HepG2 (cell line): ENCODE results near the gene EIF5B. TPM values are rescaled to one million over a fixed set of nuclear protein-coding genes. Genes with fewer than 3 reads are reported as not detected.
A peak's percentile ranks its signal among the peaks of the same experiment; 100 is the strongest.

Experiments used
- ATM ChIP-seq: fragments of 450-650 bp; IDR thresholded peaks from 2 replicates; pipeline ENCODE4 v1.7.1; 2017; ENCODE audit warnings: mild to moderate bottlenecking, borderline replicate concordance
- CREM ChIP-seq, 2 experiments: sonication (generic) in 1 of 2; formaldehyde crosslinking in 1 of 2; IDR thresholded peaks; 2 replicates each; pipeline versions ENCODE4 v1.4.0 to v1.6.1; 2016 to 2020; ENCODE audit warnings: antibody characterized with exemption in 1 of 2, mild to moderate bottlenecking in 1 of 2, missing genetic modification reagents in 1 of 2
- DR1 ChIP-seq: sonication (generic); formaldehyde crosslinking; IDR thresholded peaks from 2 replicates; pipeline ENCODE4 v1.8.0; 2021; ENCODE audit warnings: mild to moderate bottlenecking, missing genetic modification reagents, inconsistent platforms
- GABPA ChIP-seq, 2 experiments: IDR thresholded peaks; 2 replicates each; pipeline ENCODE4 v1.6.1; 2011 to 2016; ENCODE audit warnings: low read depth in 2 of 2, low read length in 1 of 2, missing biosample characterization in 1 of 2, missing genetic modification characterization in 1 of 2
- HDAC2 ChIP-seq: sonication (generic); formaldehyde crosslinking; IDR thresholded peaks from 2 replicates; pipeline ENCODE4 v1.4.0; 2020; ENCODE audit warnings: missing genetic modification reagents
- HDAC6 ChIP-seq: fragments of 200-600 bp; sonication (generic); IDR thresholded peaks from 2 replicates; pipeline ENCODE4 v1.7.0; 2017; ENCODE audit warnings: mild to moderate bottlenecking, antibody characterized with exemption, low read length, low read depth
- IRX3 ChIP-seq: sonication (generic); formaldehyde crosslinking; IDR thresholded peaks from 2 replicates; pipeline ENCODE4 v1.8.1; 2023; ENCODE audit warnings: mild to moderate bottlenecking, low read depth, missing genetic modification reagents, borderline replicate concordance
- KDM2A ChIP-seq: sonication (generic); formaldehyde crosslinking; IDR thresholded peaks from 2 replicates; pipeline ENCODE4 v1.4.0; 2020; ENCODE audit warnings: low read depth, missing genetic modification reagents, borderline replicate concordance
- NCOA2 ChIP-seq: sonication (generic); formaldehyde crosslinking; IDR thresholded peaks from 2 replicates; pipeline ENCODE4 v1.8.0; 2022; ENCODE audit warnings: inconsistent platforms
- NFIC ChIP-seq: IDR thresholded peaks from 2 replicates; pipeline ENCODE4 v1.6.1; 2012; ENCODE audit warnings: mild to moderate bottlenecking, low read length, inconsistent platforms
- RXRB ChIP-seq: IDR thresholded peaks from 2 replicates; pipeline ENCODE4 v1.6.1; 2016; ENCODE audit warnings: borderline replicate concordance, missing genetic modification reagents, missing compliant biosample characterization
- SMC3 ChIP-seq: IDR thresholded peaks from 2 replicates; pipeline ENCODE4 v1.6.1; 2011; ENCODE audit warnings: low read length, improper control_type of control experiment
- SOX6 ChIP-seq, 2 experiments: fragments of 450-650 bp in 1 of 2; sonication (generic) in 1 of 2; formaldehyde crosslinking in 1 of 2; IDR thresholded peaks; 2 replicates each; pipeline versions ENCODE4 v1.4.0 to v1.6.1; 2017 to 2020; ENCODE audit warnings: antibody characterized with exemption in 1 of 2, mild to moderate bottlenecking in 1 of 2, missing genetic modification reagents in 1 of 2
- SP2 ChIP-seq: sonication (generic); formaldehyde crosslinking; IDR thresholded peaks from 2 replicates; pipeline ENCODE4 v1.5.1; 2020; ENCODE audit warnings: mild to moderate bottlenecking, missing genetic modification reagents
- TEAD3 ChIP-seq: optimal IDR thresholded peaks from 2 replicates; pipeline ENCODE3; 2016; ENCODE audit warnings: borderline replicate concordance
- ZBTB21 ChIP-seq: sonication (generic); formaldehyde crosslinking; IDR thresholded peaks from 2 replicates; pipeline ENCODE4 v1.4.0; 2020; ENCODE audit warnings: missing genetic modification reagents
- ZBTB38 ChIP-seq: sonication (generic); formaldehyde crosslinking; IDR thresholded peaks from 2 replicates; pipeline ENCODE4 v1.5.1; 2020; ENCODE audit warnings: mild to moderate bottlenecking, missing genetic modification reagents
- ZFAT ChIP-seq: sonication (generic); formaldehyde crosslinking; conservative IDR thresholded peaks from 2 replicates; pipeline ENCODE4 v1.8.1; 2023; ENCODE audit warnings: missing genetic modification reagents, inconsistent platforms
- ZNF138 ChIP-seq: sonication (generic); formaldehyde crosslinking; IDR thresholded peaks from 2 replicates; pipeline ENCODE4 v1.5.0; 2020; ENCODE audit warnings: mild to moderate bottlenecking, low read depth, missing genetic modification reagents
- ZNF225 ChIP-seq: sonication (generic); formaldehyde crosslinking; IDR thresholded peaks from 2 replicates; pipeline ENCODE4 v1.4.0; 2020; ENCODE audit warnings: mild to moderate bottlenecking, missing genetic modification reagents
- ZNF282 ChIP-seq: fragments of 450-650 bp; IDR thresholded peaks from 2 replicates; pipeline ENCODE4 v1.6.1; 2018; ENCODE audit not compliant: partially characterized antibody
- ZNF331 ChIP-seq: sonication (generic); formaldehyde crosslinking; IDR thresholded peaks from 2 replicates; pipeline ENCODE4 v1.4.0; 2020; ENCODE audit warnings: missing genetic modification reagents
- ZNF350 ChIP-seq: sonication (generic); formaldehyde crosslinking; IDR thresholded peaks from 2 replicates; pipeline ENCODE4 v1.4.0; 2020; ENCODE audit warnings: mild to moderate bottlenecking, low read depth, missing genetic modification reagents, borderline replicate concordance
- ZNF607 ChIP-seq: sonication (generic); formaldehyde crosslinking; IDR thresholded peaks from 2 replicates; pipeline ENCODE4 v1.5.1; 2020; ENCODE audit warnings: missing genetic modification reagents, mild to moderate bottlenecking, borderline replicate concordance
- ZNF629 ChIP-seq: sonication (generic); formaldehyde crosslinking; conservative IDR thresholded peaks from 2 replicates; pipeline ENCODE4 v1.5.0; 2020; ENCODE audit warnings: missing genetic modification reagents
- ZNF660 ChIP-seq: sonication (generic); formaldehyde crosslinking; IDR thresholded peaks from 2 replicates; pipeline ENCODE4 v1.5.1; 2020; ENCODE audit warnings: mild to moderate bottlenecking, low read depth, missing genetic modification reagents, borderline replicate concordance
- ZNF747 ChIP-seq: sonication (generic); formaldehyde crosslinking; IDR thresholded peaks from 2 replicates; pipeline ENCODE4 v1.8.1; 2023; ENCODE audit warnings: missing genetic modification reagents, mild to moderate bottlenecking, borderline replicate concordance
- ZNF781 ChIP-seq: sonication (generic); formaldehyde crosslinking; IDR thresholded peaks from 2 replicates; pipeline ENCODE4 v1.5.1; 2020; ENCODE audit warnings: borderline replicate concordance, mild to moderate bottlenecking, missing genetic modification reagents; ENCODE audit errors: not compliant biosample characterization
- ZNF879 ChIP-seq: sonication (generic); formaldehyde crosslinking; IDR thresholded peaks from 2 replicates; pipeline ENCODE4 v1.8.1; 2023; ENCODE audit warnings: missing genetic modification reagents
- polyA plus RNA-seq, 8 experiments: library from polyadenylated mRNA; depleted of rRNA in 3 of 8; stranded (reverse) in 7 of 8; unstranded in 1 of 8; fragments of >200 nt; fragmentation: Illumina TruSeq in 4 of 8; extraction: Trizol in 4 of 8; gene quantifications; 2 replicates each; pipeline versions ENCODE4 v1.2.1 to v1.2.3, GENCODE V29; 2011 to 2016; ENCODE audit warnings: low read depth in 4 of 8, missing spikeins in 1 of 8, mixed read lengths in 1 of 8; ENCODE audit not compliant: insufficient read depth in 1 of 8
- total RNA-seq, 5 experiments: library from RNA; depleted of rRNA; stranded (reverse); fragments of >200 nt; fragmentation: Illumina TruSeq; extraction: Trizol; gene quantifications; 2 replicates each; pipeline ENCODE4 v1.2.3, GENCODE V29; 2016; ENCODE audit warnings: low read depth in 1 of 5
- TF ChIP-seq, protein P1 (sequence below): sonication (generic); formaldehyde crosslinking; IDR thresholded peaks from 2 replicates; pipeline ENCODE4 v1.8.0; 2022; ENCODE audit warnings: missing genetic modification reagents, low read depth, mild to moderate bottlenecking, borderline replicate concordance
- TF ChIP-seq, protein P2 (sequence below): IDR thresholded peaks from 2 replicates; pipeline ENCODE4 v1.6.1; 2016; ENCODE audit warnings: control low read depth

EIF5B gene
- total and polyA plus RNA-seq, 2 of the 13 experiments (the other 11 are each of a cell fraction or from before 2014, with no cell fraction given) = 8.8 to 32.1 TPM

DNA sequence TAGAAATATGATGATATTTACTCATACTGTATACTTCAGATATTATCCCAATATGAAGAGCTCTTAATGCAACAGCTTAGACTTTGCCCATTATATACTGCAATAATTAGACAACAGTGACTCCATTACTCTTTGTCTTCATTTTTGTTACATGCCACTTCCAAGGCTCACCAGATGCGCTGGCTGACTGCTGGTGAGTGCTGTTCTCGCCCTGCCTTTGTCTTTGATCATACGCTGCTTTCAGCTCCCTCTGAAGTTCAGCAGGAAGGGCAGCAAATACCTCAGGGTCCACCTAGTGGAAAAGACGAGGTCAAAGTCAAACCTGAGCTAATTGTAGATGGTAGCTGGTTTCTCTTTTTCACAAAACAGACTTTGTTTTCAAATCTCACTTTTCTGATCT lies 66.3 kb downstream of the EIF5B start (continued):
- TF ChIP-seq IRX3 (CRISPR knock-in tag) = no peak
- TF ChIP-seq ZBTB21 (CRISPR knock-in tag) = no peak
- TF ChIP-seq ZNF607 = peak; percentile 59; the same call in 1 of the 2 replicates
- no peak for TF ChIP-seq ATM
- no peak for TF ChIP-seq SOX6 (IDR thresholded peaks at IDR 0.05)
- peak; percentile 54; the same call in 1 of the 2 replicates for TF ChIP-seq SOX6 (CRISPR knock-in tag; IDR thresholded peaks at IDR 0.05)
- TF ChIP-seq GABPA (IDR thresholded peaks at IDR 0.05; ENCODE audit: low read depth, low read length) = no peak
- no peak for TF ChIP-seq GABPA (CRISPR knock-in tag; IDR thresholded peaks at IDR 0.05; ENCODE audit: low read depth)
- 0 out of 2 replicates have a peak, but pooled peaks have one; percentile 25 for TF ChIP-seq KDM2A
- TF ChIP-seq ZBTB38 (CRISPR knock-in tag) = 0 out of 2 replicates have a peak, but pooled peaks have one; percentile 21
- TF ChIP-seq ZNF282 = no peak
- TF ChIP-seq ZFAT = no peak
- no peak for TF ChIP-seq ZNF629 (CRISPR knock-in tag)
- no peak for TF ChIP-seq ZNF138
- peak; percentile 55; the same call in 1 of the 2 replicates for TF ChIP-seq ZNF331 (CRISPR knock-in tag)
- TF ChIP-seq SP2 (CRISPR knock-in tag) = no peak
- no peak for TF ChIP-seq ZNF225 (CRISPR knock-in tag)
- TF ChIP-seq TEAD3 (CRISPR knock-in tag) = peak; percentile 91
- no peak for TF ChIP-seq HDAC6
- TF ChIP-seq SMC3 = peak; percentile 48
- peak; percentile 47 for TF ChIP-seq ZNF781
- no peak for TF ChIP-seq ZNF747 (CRISPR knock-in tag)
- TF ChIP-seq, protein P1, sequence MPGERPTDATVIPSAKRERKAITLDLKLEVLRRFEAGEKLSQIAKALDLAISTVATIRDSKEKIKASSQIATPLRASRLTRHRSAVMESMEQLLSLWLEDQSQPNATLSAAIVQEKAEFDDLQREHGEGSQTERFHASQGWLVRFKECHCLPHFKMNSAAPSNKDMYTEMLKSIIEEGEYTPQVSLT (CRISPR knock-in tag) = no peak
- TF ChIP-seq ZNF879 (CRISPR knock-in tag) = no peak
- TF ChIP-seq CREM (IDR thresholded peaks at IDR 0.05) = no peak
- TF ChIP-seq CREM (CRISPR knock-in tag; IDR thresholded peaks at IDR 0.05) = no peak
- TF ChIP-seq, protein P2, sequence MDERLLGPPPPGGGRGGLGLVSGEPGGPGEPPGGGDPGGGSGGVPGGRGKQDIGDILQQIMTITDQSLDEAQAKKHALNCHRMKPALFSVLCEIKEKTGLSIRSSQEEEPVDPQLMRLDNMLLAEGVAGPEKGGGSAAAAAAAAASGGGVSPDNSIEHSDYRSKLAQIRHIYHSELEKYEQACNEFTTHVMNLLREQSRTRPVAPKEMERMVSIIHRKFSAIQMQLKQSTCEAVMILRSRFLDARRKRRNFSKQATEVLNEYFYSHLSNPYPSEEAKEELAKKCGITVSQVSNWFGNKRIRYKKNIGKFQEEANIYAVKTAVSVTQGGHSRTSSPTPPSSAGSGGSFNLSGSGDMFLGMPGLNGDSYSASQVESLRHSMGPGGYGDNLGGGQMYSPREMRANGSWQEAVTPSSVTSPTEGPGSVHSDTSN (CRISPR knock-in tag) = no peak
- TF ChIP-seq ZNF660 = no peak
- no peak for TF ChIP-seq ZNF350 (CRISPR knock-in tag)
- TF ChIP-seq DR1 (CRISPR knock-in tag) = no peak
- peak; percentile 65; the same call in 1 of the 2 replicates for TF ChIP-seq RXRB (CRISPR knock-in tag)
- TF ChIP-seq HDAC2 (CRISPR knock-in tag) = peak; percentile 51; the same call in 1 of the 2 replicates
- TF ChIP-seq NFIC = no peak
- 0 out of 2 replicates have a peak, but pooled peaks have one; percentile 47 for TF ChIP-seq NCOA2
